ENCODE data around the gene NKAIN4. TPM values are rescaled to one million over a fixed set of nuclear protein-coding genes. Genes with fewer than 3 reads are reported as not detected.

NKAIN4 gene
- total RNA-seq, 1 experiment from 2014 or later, result 5.0 TPM

DNA sequence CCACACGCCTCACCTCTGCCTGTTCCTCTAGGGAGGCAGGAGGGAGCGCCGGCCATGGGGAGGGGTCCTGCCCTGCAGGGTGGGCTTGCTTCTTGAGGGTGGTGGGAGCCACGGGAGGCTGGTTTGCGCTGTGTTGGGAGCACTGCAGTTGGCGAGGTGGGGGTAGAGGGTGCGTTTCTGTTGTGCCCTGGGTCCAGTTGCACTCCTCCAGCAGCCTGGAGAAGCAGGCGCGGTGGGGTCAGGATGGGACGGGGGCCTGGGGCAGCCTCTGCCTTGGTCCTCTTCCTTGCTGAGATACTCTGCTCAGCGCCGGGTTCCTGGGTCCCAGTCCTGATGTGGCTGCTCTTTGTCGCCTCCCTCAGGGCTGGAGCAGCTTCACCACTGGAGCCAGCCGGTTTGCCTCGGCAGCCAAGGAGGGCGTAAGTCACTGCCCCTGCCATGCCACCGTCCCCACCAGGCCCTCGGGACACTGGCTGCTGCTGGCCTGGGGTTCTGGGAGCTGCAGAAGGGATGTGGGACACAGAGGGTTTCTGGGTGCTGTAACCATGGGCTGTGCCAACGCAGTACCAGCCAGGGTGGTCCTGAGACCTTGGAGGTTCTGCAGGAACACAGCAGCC, 26.8 kb upstream of the NKAIN4 start:
- DNase-seq (ENCODE audit: low read depth), result no peak
- in situ Hi-C loops (cut with HindIII; ENCODE audit: low pct_unique_long_range_greater_than_20kb, low sequenced_read_pairs), result loop anchor here (25.0 kb wide), 2 partner anchors 106 to 306 kb away; no protein-coding TSS in a partner anchor

DNA sequence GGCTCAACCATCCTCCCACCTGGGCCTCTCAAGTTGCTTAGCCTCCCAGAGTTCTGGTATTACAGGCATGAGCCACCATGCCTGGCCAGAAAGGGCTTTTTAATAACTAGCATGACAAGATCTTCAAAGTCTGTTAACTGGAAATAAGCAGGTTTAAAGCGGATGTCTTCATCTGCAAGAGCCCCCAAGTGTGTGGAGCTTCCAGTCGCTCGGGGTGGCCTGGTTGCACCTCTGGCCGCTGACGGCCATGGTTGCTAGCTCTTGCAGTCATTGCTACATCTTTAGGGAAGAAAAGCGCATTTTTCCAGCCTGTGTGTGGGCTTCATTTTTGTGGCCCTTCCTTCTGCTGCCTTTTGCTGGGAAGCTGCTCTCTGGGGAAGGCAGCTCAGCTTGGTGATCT, 26.1 kb upstream of the NKAIN4 start:
- in situ Hi-C loops (cut with HindIII; ENCODE audit: low pct_unique_long_range_greater_than_20kb, low sequenced_read_pairs), result loop anchor here (25.0 kb wide), 2 partner anchors 107 to 307 kb away; no protein-coding TSS in a partner anchor
- no peak for DNase-seq (ENCODE audit: low read depth)

DNA sequence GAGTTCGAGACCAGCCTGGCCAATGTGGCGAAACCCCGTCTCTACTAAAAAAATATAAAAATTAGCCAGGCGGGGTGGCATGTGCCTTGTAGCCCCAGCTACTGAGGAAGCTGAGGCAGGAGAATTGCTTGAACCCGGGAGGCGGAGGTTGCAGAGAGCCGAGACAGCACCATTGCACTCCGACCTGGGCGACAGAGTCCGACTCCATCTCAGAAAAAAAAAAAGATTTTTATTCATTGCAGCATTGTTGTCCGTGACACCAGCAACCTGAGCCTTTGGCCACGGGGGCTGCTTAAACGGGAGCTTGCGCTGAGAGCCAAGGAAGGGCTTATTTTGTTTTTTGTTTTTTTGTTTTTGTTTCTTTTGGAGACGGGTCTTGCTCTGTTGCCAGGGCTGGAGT, 25.7 kb upstream of the NKAIN4 start:
- no peak for DNase-seq (ENCODE audit: low read depth)
- in situ Hi-C loops (cut with HindIII; ENCODE audit: low pct_unique_long_range_greater_than_20kb, low sequenced_read_pairs), result loop anchor here (5.0 to 25.0 kb wide), 3 partner anchors 58 to 307 kb away; no protein-coding TSS in a partner anchor

DNA sequence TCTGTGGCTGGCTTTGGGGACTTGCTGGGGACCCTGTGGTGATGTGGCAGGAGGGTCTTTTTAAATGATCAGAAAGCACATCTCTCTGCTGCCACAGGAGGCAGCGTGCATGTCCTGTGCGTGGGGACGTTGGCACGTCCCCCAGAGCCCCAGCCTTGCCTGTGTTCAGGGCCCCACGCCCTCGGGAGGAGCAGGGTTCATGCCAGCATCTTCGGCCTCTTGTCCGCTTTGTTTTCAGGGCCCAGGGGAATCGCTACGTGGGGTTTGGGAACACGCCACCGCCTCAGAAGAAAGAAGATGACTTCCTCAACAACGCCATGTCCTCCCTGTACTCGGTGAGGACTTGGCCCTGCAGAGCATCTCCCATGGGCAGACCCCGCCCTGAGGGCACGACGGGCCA, 24.4 kb upstream of the NKAIN4 start:
- no peak for DNase-seq (ENCODE audit: low read depth)
- in situ Hi-C loops (cut with HindIII; ENCODE audit: low pct_unique_long_range_greater_than_20kb, low sequenced_read_pairs), result loop anchor here (5.0 to 25.0 kb wide), 3 partner anchors 56 to 309 kb away; no protein-coding TSS in a partner anchor

DNA sequence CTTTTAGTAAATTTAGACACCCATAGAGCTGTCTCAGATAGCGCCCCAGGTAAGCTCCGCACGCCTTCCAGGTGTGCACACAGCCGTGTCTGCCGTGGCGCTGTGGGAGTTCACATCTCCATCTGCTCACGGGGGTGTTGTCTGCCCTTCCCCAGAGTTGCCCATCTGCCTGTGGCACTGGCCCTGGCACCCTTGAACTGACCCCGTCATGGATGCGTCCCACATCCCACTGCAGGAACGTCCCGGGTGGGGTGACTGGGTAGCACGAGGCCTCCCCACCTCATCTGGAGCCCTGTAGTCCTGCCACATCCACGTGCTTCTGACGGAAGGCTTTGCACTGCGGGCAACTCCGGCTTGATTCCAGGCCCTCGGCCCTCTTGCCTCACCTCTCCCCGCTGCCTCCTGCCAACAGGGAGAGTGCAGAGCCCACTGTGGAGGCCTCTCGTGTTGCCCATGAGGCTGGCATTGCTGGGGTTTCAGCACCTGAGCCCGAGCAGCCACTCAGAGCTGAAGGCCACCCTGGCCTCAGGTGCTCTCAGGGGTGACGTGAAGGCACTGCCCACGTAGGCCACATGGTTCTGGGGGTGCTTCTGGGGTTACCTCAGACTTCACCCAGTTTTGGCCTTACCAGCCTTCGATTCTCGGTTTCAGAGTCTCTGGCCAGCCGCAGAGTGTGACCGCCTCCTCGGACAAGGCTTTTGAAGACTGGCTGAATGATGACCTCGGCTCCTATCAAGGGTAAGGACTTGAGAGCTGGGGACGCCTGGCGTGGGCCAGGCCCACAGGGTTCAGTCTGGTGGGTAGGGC, 23.4 kb upstream of the NKAIN4 start:
- no peak for DNase-seq (ENCODE audit: low read depth)
- in situ Hi-C loops (cut with HindIII; ENCODE audit: low pct_unique_long_range_greater_than_20kb, low sequenced_read_pairs), result loop anchor here (5.0 to 25.0 kb wide), 3 partner anchors 55 to 310 kb away; no protein-coding TSS in a partner anchor

DNA sequence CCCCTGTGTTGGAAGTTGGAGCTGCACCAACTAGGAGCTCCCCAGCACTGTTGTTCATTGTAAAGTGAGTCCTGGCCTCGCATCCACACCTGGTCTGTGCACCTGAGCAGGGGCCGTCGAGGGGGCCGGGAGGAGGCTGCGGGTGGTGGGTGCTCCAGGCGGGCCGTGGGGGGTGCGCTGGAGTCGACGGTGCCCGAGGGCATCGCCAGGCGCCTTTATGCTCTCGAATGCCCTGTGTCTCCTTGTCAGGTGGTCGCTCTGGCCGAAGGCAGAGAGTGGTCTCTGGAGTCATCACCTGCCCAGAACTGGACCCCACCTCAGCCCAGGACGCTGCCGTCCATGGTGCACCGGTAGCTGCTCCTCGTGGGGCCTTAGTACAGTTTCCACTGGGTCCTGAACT, 22.7 kb upstream of the NKAIN4 start:
- no peak for DNase-seq (ENCODE audit: low read depth)
- in situ Hi-C loops (cut with HindIII; ENCODE audit: low pct_unique_long_range_greater_than_20kb, low sequenced_read_pairs), result loop anchor here (5.0 to 25.0 kb wide), 3 partner anchors 55 to 310 kb away; no protein-coding TSS in a partner anchor

DNA sequence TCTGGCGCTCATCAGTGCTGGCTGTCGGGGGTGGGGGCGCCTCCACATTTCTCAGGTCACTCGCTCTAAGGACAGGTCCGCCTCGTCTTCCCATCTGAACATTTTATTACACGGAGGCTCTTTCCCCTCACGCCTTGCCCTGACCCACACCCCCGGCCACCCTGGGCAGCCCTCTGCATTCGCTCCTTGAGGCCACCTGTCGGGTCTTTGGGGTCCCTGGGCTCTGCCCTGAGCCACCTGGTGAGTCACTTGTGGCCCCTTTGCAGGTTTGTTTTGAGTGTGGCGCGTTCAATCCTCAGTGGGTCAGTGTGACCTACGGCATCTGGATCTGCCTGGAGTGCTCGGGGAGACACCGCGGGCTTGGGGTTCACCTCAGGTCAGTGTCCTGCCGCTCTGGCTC, 21.6 kb upstream of the NKAIN4 start:
- no peak for DNase-seq (ENCODE audit: low read depth)
- in situ Hi-C loops (cut with HindIII; ENCODE audit: low pct_unique_long_range_greater_than_20kb, low sequenced_read_pairs), result loop anchor here (5.0 to 25.0 kb wide), 3 partner anchors 54 to 311 kb away; no protein-coding TSS in a partner anchor

DNA sequence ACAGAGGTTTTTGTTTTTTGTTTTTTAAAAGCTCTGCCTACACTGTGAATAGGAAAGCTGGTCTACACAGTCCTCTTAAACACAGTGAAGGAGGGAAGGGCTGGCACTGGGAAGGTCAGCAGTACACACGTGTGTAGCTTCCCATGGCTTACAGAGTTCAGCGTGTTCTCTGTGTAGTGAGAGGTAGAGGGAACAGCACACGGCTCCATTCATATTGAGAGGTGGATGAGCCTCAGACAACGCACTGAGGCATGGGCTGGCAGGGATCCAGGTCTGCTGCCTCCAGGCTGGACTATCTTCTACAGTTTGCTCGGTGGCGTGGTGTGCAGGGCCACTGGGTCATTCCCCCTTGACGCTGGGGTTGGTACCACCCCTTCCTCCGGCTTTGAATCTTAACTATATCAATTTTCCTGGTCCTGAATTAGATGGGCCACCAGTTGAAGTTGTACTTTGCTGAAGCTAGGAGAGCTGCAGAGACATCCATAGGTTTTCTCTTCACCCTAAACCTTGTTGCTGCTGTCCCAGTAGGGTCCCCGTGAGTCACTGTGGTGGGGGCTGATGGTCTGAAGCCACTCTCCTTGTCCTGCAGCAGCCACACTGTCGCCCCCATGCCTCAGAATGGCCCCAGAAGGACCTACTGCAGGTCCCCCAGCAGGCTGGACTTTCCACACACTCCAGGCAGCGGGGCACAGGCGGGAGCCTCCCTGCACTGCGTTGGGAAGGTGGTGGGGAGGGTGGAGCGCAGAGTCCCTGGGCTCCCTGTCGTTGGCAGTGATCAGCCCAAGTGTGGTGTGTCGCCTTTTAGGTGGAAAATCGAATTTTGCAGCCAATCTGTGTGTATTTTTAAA, 20.3 kb upstream of the NKAIN4 start:
- in situ Hi-C loops (cut with HindIII; ENCODE audit: low pct_unique_long_range_greater_than_20kb, low sequenced_read_pairs), result loop anchor here (5.0 to 25.0 kb wide), 3 partner anchors 52 to 313 kb away; no protein-coding TSS in a partner anchor
- DNase-seq (ENCODE audit: low read depth), result no peak

DNA sequence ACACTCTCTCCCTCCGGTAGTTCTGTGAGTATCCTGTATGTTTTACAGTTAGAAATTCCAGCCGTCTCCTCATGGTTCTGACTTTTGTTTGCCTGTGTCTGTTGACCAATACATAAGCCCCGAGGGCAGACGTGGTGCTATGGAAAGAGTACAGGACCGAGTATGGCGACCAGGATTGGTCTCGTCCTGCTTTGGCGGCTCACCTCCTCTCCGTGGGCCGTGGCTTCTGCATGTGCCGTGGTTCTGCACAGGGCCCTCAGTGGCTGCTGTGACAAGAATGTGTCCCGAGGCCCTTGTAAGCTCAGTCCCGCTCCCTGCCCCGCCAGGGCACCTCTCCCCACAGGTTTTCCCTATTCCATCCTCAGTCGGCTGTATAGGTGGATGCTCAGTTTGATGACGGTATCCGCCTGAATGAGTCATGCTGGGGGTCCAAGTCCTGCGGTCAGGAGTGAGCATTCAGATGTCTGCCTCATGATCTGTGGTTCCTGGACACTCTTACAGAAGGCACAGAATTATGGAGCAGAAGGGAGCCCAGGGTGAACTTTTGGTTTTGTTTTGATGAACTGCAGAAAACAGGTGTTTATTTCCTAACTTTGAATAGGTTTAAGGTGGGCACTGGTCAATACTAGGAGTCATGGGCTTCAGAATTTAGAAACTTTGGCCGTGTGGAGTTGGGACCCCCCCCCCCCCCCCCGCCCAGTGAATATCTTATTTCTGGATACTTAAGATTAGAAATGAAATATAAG, 19.5 kb upstream of the NKAIN4 start:
- peak; percentile 71 for DNase-seq (ENCODE audit: low read depth)
- in situ Hi-C loops (cut with HindIII; ENCODE audit: low pct_unique_long_range_greater_than_20kb, low sequenced_read_pairs), result no loop called here

DNA sequence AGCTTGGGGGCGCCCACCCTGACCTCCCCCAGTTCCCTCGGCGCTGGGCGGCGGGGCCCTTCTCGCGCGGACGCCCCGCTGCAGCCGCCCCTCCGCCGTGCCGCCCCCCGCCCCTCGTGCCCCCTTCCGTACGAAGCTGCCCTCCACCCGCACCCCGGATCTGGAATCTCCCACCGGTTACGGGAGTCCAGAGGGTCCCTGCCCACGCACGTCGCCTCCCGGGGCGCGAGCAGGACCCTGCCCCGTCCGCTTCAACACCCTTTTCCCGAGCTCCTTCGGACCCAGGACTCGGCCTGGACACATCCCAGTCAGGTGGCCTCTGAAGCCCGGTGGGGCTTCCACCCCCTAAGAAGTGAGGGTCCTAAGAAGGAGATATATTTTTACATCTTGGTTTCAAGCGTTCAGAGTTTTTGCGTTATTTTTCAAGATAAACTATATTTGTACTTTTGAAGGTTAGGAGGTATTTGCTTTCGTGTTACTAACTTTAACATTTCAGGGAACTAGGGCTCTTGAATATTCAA, 18.9 kb upstream of the NKAIN4 start:
- no peak for DNase-seq (ENCODE audit: low read depth)

DNA sequence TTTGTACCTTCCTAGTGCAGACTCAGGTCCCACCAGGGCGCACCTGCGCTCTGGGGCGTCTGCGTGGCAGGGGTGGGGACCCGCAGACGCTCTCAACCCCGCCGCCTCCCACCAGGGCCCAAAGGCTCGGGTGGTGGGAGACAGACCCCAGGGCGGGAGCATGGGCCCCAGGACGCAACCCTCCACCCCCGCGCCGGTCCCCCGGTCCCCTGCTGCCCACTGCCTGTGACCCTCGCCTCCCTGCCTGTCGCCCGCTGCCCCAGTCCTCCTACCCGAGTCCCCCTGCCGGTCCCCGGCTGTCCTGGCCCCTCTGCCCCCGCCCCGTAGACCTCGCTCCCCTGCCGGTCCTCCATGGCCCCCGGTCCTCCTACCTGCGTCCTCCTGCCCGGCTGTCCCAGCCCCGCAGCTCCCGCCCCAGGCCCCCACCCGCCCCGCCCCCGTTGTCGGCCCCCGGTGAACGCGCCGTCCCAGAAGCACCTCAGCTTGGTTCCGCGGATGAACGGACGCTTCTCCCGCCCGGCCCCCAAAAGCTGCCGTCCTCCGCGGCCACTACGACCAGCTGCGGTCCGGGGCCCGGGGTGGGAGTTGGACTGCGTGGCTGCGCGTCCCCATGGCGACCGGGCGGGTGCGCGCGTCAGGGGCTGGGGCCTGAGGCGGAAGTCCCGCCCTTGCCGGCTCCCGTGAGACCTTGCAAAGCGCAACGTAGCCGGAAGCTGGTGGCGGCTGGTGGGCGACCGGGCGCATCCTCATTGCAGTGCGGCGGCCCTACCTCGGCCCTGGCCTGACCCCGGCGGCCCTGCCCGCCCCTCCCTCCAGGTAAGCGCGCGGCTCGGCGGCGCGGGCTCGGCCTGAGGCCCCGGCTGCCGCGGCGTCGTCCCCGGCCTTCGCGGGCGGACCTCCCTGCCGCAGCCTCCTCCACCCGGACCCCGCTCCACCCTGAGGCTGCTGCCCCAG, 18.1 kb upstream of the NKAIN4 start, which contains the start of gene ARFGAP1:
Gene ARFGAP1, plus strand, starts transcription at position 709 of the 954 bp plus-strand sequence. CDS start 2,768 bp downstream, outside the sequence.
- peak; percentile 81 for DNase-seq (ENCODE audit: low read depth)
- in situ Hi-C loops (cut with HindIII; ENCODE audit: low pct_unique_long_range_greater_than_20kb, low sequenced_read_pairs), result no loop called here

More for the DNA sequence above, 18.9 kb upstream of the NKAIN4 start:
- in situ Hi-C loops (cut with HindIII; ENCODE audit: low pct_unique_long_range_greater_than_20kb, low sequenced_read_pairs), result no loop called here

DNA sequence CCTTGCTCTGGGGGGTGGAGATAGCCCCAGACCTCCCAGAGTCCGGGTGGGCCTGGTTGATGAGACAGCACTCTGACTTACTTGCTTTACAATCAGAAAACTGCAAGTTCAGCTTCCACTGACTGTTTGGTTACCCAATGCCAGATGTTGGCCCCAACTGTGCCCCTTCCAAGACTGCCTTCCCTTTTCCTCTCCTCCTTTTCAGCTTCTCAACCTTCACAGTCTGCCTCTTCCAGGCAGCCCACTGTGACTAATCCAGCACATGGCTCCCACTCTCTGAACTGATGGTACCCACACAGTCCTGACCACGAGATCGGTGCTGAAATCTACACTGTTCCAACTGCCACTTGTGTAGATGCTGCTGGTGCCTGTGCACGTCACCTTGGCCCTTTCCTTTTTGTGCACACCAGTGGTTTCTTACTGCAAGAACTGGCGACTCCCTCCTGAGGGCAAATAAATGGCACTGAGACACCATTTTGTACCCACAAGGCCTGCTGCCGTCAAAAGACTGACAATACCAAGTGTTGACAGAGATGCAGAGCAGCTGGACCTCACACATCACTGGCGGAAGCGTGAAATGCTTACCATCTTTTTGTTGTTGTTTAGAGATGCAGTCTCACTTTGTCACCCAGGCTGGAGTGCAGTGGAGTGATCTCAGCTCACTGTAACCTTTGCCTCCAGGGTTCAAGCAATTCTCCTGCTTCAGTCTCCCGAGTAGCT, 16.5 kb upstream of the NKAIN4 start:
- in situ Hi-C loops (cut with HindIII; ENCODE audit: low pct_unique_long_range_greater_than_20kb, low sequenced_read_pairs), result no loop called here
- DNase-seq (ENCODE audit: low read depth), result no peak

DNA sequence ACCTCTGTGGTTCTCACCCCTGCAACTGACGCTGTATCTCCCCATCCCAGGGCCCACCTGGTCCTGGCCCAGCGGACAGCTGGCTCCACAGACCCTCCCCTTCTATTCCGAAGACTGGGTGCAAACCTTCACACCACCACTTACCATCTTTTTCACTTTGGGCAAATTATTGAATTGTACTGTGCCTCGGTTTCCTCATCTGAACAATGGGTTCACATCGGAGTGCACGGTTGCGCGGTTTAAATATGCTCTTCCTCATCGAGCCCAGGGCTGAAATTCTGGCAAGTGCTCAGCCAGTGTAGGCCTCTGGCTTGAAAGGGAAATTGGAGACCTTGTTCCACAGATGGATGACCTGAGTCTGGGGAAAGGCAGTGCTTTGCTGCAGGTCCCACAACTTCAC, 15.5 kb upstream of the NKAIN4 start:
- in situ Hi-C loops (cut with HindIII; ENCODE audit: low pct_unique_long_range_greater_than_20kb, low sequenced_read_pairs), result no loop called here

DNA sequence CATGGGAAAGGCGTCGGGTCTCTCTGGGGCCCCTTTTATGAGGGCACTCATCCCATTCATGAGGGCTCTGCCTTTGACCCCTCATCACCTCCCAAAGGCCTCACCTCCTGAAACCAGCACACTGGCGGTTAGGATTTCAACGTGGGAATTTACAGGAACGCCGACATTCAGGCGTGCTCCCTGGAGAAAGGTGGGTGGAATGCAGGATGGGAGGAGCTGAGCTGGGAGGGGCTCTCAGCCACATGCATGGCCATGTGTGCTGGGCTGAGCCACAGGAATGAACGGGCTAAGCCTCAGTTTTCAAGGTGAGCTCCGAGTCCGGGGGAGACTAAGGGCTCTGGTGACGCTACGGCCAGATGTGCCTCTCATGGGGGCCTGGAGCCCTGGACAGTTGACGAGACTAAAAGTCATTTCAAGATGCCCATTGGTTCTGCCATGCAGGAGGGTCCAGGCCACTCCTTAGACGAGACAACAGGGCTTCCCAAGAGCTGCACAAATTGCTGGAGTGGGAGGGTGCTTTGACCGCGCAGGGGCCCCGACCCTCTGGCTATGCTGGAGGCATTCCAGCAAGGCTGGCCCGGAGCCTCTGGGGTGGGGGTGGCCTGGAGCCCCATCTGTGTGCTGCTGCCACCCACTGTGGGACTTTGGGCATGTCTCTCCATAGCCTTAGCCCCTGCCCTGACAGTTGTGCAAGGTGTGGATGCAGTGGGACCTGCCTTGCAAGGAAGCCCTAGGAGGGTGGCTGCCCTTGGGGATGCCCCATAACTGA, 14.6 kb upstream of the NKAIN4 start:
- no peak for DNase-seq (ENCODE audit: low read depth)
- in situ Hi-C loops (cut with HindIII; ENCODE audit: low pct_unique_long_range_greater_than_20kb, low sequenced_read_pairs), result no loop called here

More for the DNA sequence above, 15.5 kb upstream of the NKAIN4 start:
- no peak for DNase-seq (ENCODE audit: low read depth)

DNA sequence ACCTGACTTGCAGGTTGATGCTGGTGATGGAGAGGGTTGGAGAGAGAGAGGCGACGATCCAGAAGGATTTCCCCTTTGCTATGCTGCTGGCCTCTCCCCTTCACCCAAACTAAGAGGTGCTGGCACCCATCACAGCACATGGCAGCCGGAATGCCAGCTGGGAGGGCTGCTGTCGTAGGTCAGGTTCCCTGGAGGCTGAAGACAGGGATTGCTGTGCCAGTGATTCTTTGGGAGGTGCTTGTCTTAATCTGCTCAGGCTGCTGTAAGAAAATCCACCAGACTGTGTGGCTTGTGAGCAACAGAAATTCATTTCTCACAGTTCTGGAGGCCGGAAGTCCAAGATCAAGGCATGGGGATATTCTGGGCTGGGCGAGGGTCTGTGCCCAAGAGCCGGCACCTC, 14.0 kb upstream of the NKAIN4 start:
- no peak for DNase-seq (ENCODE audit: low read depth)
- in situ Hi-C loops (cut with HindIII; ENCODE audit: low pct_unique_long_range_greater_than_20kb, low sequenced_read_pairs), result no loop called here
